Raji (cell line): ENCODE measurements around the gene ELAVL1.

Experiments used
- POLR2A ChIP-seq: IDR thresholded peaks from 2 replicates; pipeline ENCODE4 v1.6.1; 2011; ENCODE audit warnings: low read depth, low read length, control low read depth; ENCODE audit not compliant: insufficient read depth

Gene ELAVL1

DNA sequence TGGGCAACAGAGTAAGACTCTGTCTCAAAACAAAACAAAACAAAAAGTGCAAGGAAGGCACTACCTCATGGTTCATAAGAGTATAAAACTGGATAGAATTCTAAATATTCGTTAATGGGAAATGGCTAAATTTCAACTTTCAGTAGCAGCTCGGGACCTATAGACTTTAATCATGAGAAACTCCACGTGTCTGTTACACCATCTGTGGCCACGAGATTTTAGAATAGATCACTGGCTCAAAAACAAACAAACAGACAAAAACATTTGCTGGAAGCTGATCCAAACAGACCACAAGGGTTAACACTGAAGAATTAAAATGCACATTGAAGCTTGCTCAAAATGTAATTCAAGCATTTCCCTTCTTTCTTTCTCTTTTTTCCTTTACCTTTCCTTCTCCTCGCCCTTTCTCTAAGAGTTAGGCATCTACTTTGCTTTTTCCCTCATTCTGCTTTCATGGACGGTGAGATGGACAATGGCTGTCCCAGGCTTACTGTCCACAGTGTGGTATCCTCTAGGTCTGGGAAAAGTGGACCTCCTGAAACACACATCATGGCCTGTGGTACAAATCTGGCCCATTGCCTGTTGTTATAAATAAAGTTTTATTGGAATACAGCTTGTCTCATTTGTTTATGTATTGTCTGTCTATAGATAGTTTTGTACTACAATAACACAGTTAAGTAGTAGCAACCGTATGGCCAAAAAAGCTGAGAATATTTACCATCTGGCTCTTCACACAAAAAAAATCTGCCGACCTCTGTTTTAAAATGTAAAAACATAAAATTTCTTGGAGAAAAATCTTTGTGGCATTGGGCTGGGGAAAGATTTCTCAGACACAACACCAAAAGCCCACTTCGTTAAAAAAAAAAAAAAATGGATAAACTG, 10.3 kb downstream of the ELAVL1 start:
- TF ChIP-seq POLR2A = no peak

DNA sequence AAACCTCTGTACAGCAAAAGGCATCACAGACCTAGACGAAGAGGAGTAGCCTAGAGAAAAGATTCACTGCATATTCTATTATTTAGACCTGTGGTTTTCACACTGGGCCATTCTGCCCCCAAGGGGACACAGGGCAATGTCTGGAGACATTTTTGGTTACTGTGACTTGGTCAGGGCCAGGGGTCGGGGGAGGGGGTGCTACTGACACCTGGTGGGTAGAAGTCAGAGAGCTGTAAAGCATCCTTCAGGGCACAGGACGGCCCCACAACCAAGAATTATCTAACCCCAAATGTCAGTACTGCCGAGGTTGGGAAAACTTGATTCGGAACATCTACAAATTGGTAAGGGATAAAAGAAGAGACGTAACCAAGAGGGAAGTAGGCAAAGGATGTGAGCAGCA, 11.3 kb downstream of the ELAVL1 start:
- TF ChIP-seq POLR2A = no peak

DNA sequence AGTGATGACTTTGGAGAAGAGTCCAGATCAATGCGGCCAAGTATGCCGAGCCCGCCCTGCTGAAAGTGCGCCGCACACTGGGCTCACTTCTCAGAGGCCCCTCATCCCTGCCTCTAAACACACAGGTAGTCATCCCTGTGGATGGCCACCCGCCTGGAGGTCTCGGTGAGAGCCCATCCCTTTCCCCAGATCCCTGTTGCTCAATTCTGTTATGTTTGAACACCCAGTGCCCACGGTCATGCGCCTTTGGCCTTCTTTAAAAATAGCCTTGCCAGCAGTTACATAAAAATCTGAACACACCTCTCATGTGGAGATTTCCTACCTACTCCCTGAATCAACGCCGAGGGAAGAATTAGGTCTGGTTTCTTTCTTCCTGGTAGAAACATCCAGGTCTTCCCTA, 11.9 kb downstream of the ELAVL1 start:
- no peak for TF ChIP-seq POLR2A

DNA sequence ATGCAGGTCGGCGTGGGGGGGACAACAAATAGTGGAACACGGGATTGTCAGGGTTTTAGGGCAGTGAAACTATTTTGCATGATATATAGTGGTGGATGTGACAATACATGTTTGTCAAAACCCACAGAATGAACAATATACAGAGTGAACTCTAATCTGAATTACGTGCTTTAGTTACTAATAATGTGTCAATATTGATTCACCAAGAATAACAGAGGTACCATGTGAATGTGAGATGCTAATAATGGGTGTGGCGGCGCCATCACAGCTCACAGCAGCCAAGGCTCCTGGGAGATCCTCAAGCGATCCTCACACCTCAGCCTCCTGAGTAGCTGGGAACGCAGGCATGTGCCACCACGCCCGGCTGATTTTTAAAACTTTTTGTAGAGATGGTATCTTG, 12.9 kb downstream of the ELAVL1 start:
- TF ChIP-seq POLR2A = no peak

DNA sequence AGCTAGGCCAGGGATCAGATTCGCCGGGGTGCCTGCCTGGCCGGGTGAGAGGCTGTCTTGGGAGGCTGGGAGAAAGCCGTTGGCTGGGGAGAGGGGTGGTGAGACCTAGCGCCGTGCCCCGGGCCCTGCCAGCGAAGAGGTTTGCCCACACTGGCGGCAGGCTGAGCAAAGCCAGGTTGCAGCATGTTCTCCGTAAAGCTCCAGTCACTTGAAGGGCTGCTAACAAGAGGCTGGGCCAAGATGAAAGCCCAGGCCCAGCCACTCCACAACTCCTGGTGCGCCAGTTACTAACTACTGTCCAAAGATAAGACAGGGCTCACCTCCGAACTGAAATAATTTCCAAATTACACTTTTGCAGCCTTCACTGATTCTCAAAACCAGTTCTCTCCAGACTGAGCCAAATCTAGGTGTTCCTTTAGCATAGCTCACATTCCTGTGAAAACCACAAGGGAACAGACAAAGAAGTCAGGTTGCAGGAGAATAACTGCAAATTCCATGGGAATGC, 16.3 kb downstream of the ELAVL1 start:
- no peak for TF ChIP-seq POLR2A

DNA sequence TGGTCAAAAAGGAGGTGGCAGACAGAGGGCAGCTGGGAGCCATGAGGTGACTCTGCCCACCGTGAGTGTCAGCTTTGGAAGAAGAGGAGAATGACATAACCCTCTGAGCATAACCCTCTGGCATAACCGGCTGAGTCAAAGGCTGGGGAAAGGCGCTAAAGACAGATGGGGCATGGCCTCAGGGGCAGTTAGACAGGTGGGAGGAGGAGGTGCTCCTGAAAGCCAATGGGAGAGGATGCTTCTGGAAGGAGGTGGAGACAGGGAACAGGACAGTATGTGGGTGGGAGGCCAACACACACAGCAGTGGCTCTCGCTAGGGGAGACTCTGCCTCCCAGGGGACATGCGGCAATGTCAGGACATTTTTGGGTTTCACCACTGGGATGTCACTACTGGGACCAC, 17.1 kb downstream of the ELAVL1 start:
- no peak for TF ChIP-seq POLR2A

DNA sequence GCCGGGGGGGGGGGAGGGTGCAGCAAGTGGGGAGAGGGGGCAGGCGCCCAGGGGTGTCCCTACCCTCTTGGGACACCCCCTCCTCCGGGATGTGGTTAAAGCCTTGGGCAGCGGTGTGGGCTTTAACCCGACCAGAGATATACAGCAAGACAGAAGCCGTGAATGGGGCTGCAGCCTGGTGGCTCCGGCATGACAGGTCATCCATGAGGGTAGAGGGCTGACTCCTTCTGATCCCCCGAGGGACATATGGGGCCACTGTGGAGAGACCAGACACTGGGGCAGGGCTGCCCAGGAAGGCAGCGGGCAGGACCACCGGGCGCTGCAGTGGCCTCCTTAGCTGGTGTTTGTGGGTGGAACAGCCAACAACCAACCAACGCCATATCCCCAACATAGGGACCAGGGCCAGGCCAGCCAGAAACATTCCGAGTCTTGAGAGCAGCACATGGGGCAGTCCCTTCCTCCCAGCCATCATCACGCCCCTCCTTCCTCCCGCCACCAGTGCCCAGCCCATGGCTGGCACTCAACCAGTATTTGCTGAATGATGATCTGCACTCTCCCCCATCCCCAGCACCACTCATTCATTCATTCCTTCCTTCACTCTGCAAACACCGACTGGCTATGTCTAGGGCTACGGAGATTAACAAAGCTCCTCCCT, 18.2 kb downstream of the ELAVL1 start:
- TF ChIP-seq POLR2A = no peak

DNA sequence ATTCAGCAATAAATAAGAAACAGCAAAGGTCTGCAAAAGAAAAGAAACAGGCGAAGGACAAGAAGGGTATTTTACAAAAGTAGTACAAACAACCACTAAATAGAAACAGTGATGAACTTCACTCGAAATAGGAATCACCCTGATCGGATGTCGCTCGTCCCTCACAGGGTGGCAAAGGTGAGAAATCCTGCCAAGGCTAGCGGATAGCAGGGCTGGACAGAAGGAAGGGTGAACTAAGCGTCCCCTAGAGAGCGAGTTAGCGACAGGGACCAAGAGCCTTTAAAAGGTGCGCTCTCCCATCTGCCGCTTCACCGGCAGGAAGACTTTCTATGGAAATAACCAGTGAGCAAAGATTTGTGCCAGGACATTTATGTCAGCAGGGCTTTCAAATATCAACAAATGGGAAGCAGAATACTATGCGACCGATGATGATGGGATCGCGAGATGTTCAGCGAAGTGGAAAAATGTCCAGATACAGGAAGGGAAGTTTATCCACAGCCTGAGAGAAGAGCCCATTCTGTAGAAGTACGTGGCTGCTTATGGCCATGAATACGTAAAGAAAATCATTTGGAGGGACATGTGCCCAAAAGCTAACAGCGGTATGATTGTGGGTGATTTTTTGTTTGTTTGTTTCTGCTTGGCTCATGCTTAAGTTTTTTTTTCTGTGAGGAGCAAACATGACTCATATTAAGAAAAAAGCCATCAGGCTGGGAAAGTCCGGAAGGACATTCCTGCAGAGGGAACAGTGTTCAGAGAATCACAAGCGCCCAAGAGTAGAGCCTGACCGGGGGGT, 18.9 kb downstream of the ELAVL1 start:
- TF ChIP-seq POLR2A = no peak

DNA sequence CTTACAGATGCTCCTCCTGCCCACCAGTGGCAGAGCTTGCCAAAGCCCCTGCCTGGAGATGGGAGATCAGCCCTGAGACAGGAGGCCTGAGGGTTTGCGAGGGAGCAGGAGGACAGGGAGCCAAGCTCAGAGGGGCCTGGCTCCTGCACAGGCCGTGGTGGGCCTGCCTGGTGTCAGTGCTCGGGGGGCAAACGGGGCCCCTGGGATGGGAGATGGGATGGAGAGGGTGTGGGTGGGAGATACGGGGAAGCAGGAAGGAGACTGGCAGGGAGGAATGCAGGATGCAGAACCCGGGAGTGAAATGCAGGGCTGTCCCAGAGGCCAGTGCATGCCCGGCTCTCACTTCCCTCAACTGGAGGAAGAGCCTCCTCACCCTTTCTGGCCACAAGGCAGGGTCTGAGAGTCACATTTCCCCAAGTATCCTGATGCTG, 19.9 kb downstream of the ELAVL1 start:
- TF ChIP-seq POLR2A = no peak

DNA sequence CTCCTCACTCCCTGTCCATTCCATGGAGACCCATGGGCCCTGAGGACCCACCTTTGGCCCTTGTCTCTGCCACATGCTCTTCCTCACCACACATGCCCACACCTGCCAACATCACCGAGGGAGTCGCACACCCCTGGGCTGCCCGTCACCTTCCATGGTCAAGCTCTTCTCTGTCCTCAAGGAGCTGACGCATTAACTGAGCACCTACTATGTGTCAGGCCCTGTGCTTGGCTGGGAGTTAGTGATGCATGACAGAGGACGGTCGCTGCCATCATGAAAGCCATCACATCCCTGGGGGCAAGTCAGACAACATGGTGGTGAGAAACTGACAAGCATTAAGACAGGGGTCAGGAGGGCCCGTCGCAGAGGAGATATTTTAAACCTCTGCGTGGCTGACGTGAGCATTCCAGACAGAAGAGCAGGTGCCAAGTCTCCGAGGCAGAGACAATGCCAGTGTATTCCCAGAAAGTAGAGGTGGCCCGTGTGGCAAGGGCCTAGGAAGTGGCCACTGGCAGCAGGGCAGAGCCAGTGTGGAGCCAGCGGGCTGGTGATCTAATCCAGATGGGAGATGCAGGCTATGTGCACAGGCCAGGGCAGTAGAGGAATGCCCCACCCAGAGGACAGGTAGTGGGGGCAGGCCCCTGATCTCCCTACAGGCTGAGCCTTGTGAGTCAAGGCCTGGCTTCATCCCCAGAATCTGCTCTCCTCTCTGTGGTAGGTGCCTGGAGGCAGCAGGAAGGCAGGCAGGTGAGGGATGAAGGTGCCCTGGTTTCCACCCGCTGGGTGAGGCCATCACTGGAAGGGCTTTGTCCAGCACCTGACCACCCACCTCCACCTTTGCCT, 21.2 kb downstream of the ELAVL1 start:
- TF ChIP-seq POLR2A = no peak

DNA sequence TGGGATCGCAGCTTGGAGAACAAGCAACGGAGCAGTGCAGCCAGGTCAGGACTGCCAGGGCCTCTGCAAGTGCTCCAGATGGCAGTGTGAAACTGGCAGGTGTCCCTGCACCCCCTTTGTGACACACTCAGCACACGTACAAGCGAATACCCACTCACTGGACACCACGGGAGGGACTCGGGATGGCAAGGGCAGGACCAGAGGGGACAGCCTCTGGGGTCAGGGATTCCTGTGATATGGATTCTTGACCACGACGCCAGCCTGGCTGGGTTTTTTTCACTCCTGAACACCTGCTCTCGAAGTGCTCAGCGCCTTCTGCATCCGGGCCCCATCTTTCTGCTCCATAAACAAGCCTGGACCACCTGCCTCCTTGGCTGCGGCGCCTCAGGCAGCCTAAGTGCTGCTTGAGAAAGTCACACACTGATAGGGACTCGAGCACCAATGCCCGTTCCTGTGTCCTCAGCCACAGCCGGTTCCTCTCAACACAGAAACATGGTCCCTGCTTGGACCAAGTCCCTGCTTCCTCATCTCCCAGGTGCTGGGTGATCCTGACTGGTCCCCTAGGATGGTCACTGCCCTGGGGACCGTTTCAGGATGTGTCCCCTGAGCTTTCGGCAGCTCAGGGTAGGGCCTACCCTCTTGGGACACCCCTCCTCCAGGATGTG, 22.0 kb downstream of the ELAVL1 start:
- TF ChIP-seq POLR2A = no peak

DNA sequence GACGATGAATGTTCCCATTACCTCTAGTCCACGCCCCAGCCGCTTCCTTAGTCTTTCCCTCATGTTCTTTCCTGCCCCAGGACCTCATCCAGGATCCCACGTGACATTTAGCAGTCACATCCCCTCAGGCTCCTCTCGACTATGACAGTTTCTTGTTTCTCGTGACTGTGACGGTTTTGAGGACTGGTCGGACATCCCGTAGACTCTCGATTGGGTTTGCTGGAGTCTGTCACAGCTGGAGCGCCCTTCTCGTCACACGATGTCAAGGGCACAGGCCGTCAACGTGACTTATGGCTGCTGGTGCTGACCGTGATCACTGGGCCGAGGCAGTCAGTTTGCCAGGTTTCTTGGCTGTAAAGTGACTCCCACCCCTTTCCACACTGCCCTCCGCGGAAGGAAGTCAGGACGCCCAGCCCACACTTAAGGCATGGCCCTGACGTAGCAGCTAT, 22.8 kb downstream of the ELAVL1 start:
- no peak for TF ChIP-seq POLR2A

DNA sequence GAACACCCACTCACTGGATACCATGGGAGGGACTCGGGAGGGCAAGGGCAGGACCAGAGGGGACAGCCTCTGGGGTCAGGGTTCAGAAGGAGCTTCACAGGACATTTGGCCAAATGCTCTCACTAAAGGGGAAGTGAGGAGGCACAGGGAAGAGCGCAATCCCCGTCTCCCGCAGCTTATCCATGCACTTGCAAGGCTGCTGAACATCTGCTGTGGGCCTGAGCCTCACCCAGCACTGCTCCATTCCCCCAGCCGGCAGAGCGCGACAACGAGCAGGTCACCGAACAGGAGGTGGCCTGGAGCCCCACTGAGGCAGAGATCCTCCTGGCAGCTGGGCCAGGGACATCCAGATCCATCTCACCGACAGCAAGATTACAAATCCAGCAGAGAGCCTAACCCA, 23.3 kb downstream of the ELAVL1 start:
- TF ChIP-seq POLR2A = no peak

DNA sequence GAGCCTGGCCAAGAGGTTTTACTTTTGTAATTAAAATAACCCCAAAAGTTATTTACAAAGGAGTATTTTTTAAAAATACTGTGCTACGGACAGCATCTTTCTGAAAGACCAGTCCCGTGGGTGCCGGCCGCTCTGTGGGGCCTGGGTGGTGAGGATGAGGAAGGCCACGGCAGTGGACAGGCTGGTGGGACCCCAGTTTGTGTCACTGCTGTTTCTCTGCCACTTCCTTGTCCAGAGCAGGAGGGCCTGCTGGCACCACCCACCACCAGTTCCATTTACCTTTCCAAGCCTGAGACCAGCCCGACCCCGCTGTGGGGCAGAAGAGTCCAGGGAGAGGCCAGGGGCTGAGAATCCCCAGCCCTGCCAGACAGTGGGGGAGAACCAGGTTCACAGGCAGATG, 23.8 kb downstream of the ELAVL1 start:
- no peak for TF ChIP-seq POLR2A

DNA sequence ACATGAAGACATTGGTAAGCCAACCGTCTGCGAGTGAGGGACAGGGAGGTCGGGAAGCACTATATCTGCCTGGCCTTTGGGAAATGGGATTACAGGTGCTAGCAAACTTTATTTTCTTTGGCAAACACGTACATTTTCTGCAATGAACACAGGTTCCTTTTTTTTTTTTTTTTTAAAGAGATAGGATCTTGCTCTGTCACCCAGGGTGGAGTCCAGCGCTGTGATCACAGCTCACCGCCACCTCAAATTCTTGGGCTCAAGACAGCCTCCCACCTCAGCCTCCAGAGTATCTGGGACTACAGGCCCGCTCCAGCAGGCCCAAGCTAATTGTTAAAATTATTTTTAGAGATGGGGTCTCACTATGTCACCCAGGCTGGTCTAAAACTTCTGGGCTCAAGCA, 24.2 kb downstream of the ELAVL1 start:
- TF ChIP-seq POLR2A = no peak
